PC-3 (cell line): ENCODE data around the gene MR1. TPM values are rescaled to one million over a fixed set of nuclear protein-coding genes. Genes with fewer than 3 reads are reported as not detected.
"Not testable (repeated sequence)": the region's sequence is repeated elsewhere in the genome, so short reads cannot be mapped to it uniquely, and the experiment has no call there.

Experiments
- ATAC-seq: fragments of 200-7000 bp; cut with Tn5 transposase; 2 replicates; pipeline ENCODE4 v1.9.1; 2020; ENCODE audit warnings: mild to moderate bottlenecking, moderate library complexity
- BruUV-seq: library from RNA; stranded (reverse); fragments of 400-500 nt; replicated peaks from 2 replicates; lab custom pipeline; 2021; lab: Mats Ljungman, UMichigan
- CTCF ChIA-PET: fragments of 300-600 bp; sonication (Branson Sonifier 250); formaldehyde crosslinking; loops from one replicate; lab custom pipeline; 2022; ENCODE audit warnings: antibody characterized with exemption; lab: Charles Lee
- POLR2A ChIA-PET: fragments of 300-600 bp; sonication (Branson Sonifier 250); formaldehyde crosslinking; loops from one replicate; lab custom pipeline; 2022; ENCODE audit warnings: antibody characterized with exemption; ENCODE audit not compliant: unreplicated experiment; lab: Charles Lee
- DNase-seq: peaks from one replicate; pipeline ENCODE4 v3.0.0-alpha.2; 2015
- H2AFZ ChIP-seq: fragments of 300-600 bp; sonication (generic); 2 replicates; pipeline ENCODE4 v1.6.0; 2016; ENCODE audit warnings: antibody characterized with exemption, low read length
- H3F3A ChIP-seq: fragments of 300-600 bp; sonication (generic); one replicate; pipeline ENCODE4 v1.6.0; 2017; ENCODE audit warnings: antibody characterized with exemption, low read length, control low read depth, mild to moderate bottlenecking; ENCODE audit not compliant: unreplicated experiment
- H3K27ac ChIP-seq: fragments of 300-600 bp; sonication (generic); 2 replicates; pipeline ENCODE4 v1.5.1; 2016; ENCODE audit warnings: mild to moderate bottlenecking, low read length
- H3K27me3 ChIP-seq: fragments of 300-600 bp; sonication (generic); 2 replicates; pipeline ENCODE4 v1.6.1; 2016; ENCODE audit warnings: low read length, mixed read lengths
- H3K36me3 ChIP-seq: fragments of 300-600 bp; sonication (generic); 2 replicates; pipeline ENCODE4 v1.6.1; 2016; ENCODE audit warnings: low read depth, mixed run types, low read length, mixed read lengths
- H3K4me1 ChIP-seq: fragments of 300-600 bp; sonication (generic); 2 replicates; pipeline ENCODE4 v1.5.1; 2016; ENCODE audit warnings: low read length; ENCODE audit not compliant: insufficient read depth
- H3K4me2 ChIP-seq: fragments of 300-600 bp; sonication (generic); 2 replicates; pipeline ENCODE4 v1.6.0; 2016; ENCODE audit warnings: low read length
- H3K4me3 ChIP-seq: fragments of 300-600 bp; sonication (generic); 2 replicates; pipeline ENCODE4 v1.5.1; 2016; ENCODE audit warnings: mild to moderate bottlenecking, low read length, mixed read lengths
- H3K79me2 ChIP-seq: fragments of 300-600 bp; sonication (generic); 2 replicates; pipeline ENCODE4 v1.6.1; 2017; ENCODE audit warnings: low read length, mixed read lengths
- H3K9ac ChIP-seq: fragments of 300-600 bp; sonication (generic); 2 replicates; pipeline ENCODE4 v1.6.0; 2016; ENCODE audit warnings: mild to moderate bottlenecking, low read length
- H3K9me2 ChIP-seq: fragments of 300-600 bp; sonication (generic); replicated peaks from 2 replicates; pipeline ENCODE4 v1.6.1; 2016; ENCODE audit warnings: mixed run types, low read length, mixed read lengths
- H3K9me3 ChIP-seq: fragments of 300-600 bp; sonication (generic); 2 replicates; pipeline ENCODE4 v1.6.1; 2016; ENCODE audit warnings: low read length, mixed read lengths
- H4K20me1 ChIP-seq: fragments of 300-600 bp; sonication (generic); 2 replicates; pipeline ENCODE4 v1.6.1; 2016; ENCODE audit warnings: low read length, mixed read lengths
- EZH2 ChIP-seq: fragments of 300-600 bp; sonication (generic); IDR thresholded peaks from one replicate; pipeline ENCODE4 v1.6.1; 2017; ENCODE audit warnings: antibody characterized with exemption, mild to moderate bottlenecking, low read length; ENCODE audit not compliant: unreplicated experiment
- EZH2phosphoT487 ChIP-seq: fragments of 300-600 bp; sonication (generic); IDR thresholded peaks from 2 replicates; pipeline ENCODE4 v1.6.1; 2018; ENCODE audit warnings: mild to moderate bottlenecking, antibody characterized with exemption, low read length, borderline replicate concordance
- intact Hi-C: fragments of 100-400 bp; cut with micrococcal nuclease; formaldehyde crosslinking; loops from 2 replicates; pipeline ENCODE4 v1.9.0; 2023
- total RNA-seq: library from RNA; depleted of rRNA; stranded (reverse); fragments of >200 nt; gene quantifications from 2 replicates; pipeline ENCODE4 v1.2.3, GENCODE V29; 2014
- TF ChIP-seq, protein P1 (sequence below): fragments of 300-600 bp; sonication (generic); conservative IDR thresholded peaks from 2 replicates; pipeline ENCODE4 v1.5.1; 2017; ENCODE audit warnings: antibody characterized with exemption, low read depth, mild to moderate bottlenecking, low read length

MR1 gene
- total RNA-seq, 1 experiment from 2014 or later: 3.4 TPM

DNA sequence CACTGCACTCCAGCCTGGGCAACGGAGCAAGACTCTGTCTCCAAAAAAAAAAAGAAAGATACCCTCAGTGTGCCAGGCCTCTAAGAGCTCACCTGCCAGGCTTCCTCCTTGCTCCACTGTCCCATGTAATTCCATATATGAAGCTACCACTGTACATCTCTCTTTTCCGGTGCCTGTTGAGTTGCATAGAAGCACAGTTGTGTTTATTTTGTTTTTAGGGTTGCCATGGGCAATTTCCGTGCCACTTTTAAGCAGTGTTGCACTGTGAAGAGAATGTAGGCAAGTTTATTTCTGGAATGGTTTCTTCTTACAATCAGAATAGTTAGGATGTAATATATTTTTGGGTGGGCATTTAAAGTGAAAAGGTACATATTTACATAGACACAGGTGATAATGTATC, 23.3 kb downstream of the MR1 start:
- no peaks in the 10 kb centered on the region for H3K36me3 ChIP-seq
- ChIA-PET CTCF (no interaction called here), POLR2A (no interaction called here)
- no peaks in the 10 kb centered on the region for H3K27me3 ChIP-seq
- no peak overlapping the region for H3K9ac ChIP-seq
- intact Hi-C loops: no loop called here
- ATAC-seq (no peak), DNase-seq (no peak)
- H3F3A ChIP-seq: no peaks in the 10 kb centered on the region
- H4K20me1 ChIP-seq: no peaks in the 10 kb centered on the region
- H3K4me1 ChIP-seq: no peaks in the 10 kb centered on the region
- H3K9me3 ChIP-seq: no peaks in the 10 kb centered on the region
- TF ChIP-seq, protein P1, sequence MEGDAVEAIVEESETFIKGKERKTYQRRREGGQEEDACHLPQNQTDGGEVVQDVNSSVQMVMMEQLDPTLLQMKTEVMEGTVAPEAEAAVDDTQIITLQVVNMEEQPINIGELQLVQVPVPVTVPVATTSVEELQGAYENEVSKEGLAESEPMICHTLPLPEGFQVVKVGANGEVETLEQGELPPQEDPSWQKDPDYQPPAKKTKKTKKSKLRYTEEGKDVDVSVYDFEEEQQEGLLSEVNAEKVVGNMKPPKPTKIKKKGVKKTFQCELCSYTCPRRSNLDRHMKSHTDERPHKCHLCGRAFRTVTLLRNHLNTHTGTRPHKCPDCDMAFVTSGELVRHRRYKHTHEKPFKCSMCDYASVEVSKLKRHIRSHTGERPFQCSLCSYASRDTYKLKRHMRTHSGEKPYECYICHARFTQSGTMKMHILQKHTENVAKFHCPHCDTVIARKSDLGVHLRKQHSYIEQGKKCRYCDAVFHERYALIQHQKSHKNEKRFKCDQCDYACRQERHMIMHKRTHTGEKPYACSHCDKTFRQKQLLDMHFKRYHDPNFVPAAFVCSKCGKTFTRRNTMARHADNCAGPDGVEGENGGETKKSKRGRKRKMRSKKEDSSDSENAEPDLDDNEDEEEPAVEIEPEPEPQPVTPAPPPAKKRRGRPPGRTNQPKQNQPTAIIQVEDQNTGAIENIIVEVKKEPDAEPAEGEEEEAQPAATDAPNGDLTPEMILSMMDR: no peak
- no peak for TF ChIP-seq EZH2phosphoT487
- no peak for TF ChIP-seq EZH2
- no peak overlapping the region for H3K27ac ChIP-seq
- no peak overlapping the region for H3K4me3 ChIP-seq
- no peak overlapping the region for H2AFZ ChIP-seq
- no TSS peak for BruUV-seq
- H3K79me2 ChIP-seq: no peaks in the 10 kb centered on the region
- no peaks in the 10 kb centered on the region for H3K9me2 ChIP-seq
- H3K4me2 ChIP-seq: no peak overlapping the region

DNA sequence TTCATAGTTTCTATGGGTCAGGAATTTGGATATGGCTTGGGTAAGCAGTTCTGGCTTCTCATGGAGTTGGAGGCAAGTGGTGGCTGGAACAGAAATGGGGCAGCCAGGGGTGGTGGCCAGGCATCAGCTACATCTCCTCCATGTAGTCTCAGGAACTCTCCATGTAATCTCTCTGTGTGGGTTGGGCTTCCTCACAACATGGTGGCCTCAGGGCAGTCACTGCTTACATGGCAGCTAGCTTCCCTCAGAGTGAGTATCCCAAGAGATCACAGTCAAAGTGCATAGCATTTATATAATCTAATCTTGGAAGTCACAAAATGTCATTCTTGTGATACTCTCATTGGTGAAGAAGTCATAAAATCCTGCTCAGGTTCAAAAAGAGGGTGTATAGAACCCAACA, 25.7 kb downstream of the MR1 start:
- TF ChIP-seq EZH2 (no peak), EZH2phosphoT487 (no peak)
- TF ChIP-seq, protein P1: no peak
- ChIA-PET CTCF (no interaction called here), POLR2A (no interaction called here)
- ATAC-seq (no peak), DNase-seq (no peak)
- Histone ChIP-seq H3K27ac (no peak overlapping the region), H3K4me3 (no peak overlapping the region), H2AFZ (no peak overlapping the region), H3K9me2 (no peaks in the 10 kb centered on the region), H3K9ac (no peak overlapping the region), H3K36me3 (no peaks in the 10 kb centered on the region), H3K4me2 (no peak overlapping the region), H3F3A (no peaks in the 10 kb centered on the region), H4K20me1 (no peaks in the 10 kb centered on the region), H3K79me2 (no peaks in the 10 kb centered on the region), H3K27me3 (no peaks in the 10 kb centered on the region), H3K4me1 (no peaks in the 10 kb centered on the region), H3K9me3 (no peaks in the 10 kb centered on the region)
- no TSS peak for BruUV-seq
- intact Hi-C loops: no loop called here

DNA sequence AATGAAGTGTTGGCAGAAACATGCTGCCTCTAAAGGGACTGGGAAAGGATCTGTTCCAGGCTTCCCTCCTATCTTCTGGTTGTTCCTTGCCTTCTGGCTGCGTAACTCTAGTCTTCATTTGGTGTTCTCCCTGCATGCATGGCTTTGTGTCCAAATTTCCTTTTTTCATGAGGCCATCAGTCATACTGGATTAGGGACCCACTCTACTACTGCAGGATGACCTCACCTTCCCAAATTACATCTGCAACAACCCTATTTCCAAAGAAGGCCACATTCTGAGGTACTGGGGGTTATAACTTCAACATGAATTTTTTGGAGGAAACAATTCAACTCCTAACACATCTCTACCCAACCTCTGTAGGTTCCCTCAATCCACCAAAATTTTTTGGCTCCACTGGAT, 26.3 kb downstream of the MR1 start:
- H2AFZ ChIP-seq: no peak overlapping the region
- CTCF ChIA-PET: no interaction called here
- H3K4me3 ChIP-seq: no peak overlapping the region
- H3K9me2 ChIP-seq: no peaks in the 10 kb centered on the region
- H4K20me1 ChIP-seq: no peaks in the 10 kb centered on the region
- H3F3A ChIP-seq: no peaks in the 10 kb centered on the region
- no peak overlapping the region for H3K9ac ChIP-seq
- POLR2A ChIA-PET: no interaction called here
- no peaks in the 10 kb centered on the region for H3K4me1 ChIP-seq
- H3K79me2 ChIP-seq: no peaks in the 10 kb centered on the region
- ATAC-seq (no peak), DNase-seq (no peak)
- no peak overlapping the region for H3K27ac ChIP-seq
- no TSS peak for BruUV-seq
- no peak overlapping the region for H3K4me2 ChIP-seq
- intact Hi-C loops: no loop called here
- H3K9me3 ChIP-seq: no peaks in the 10 kb centered on the region
- no peaks in the 10 kb centered on the region for H3K36me3 ChIP-seq
- TF ChIP-seq, protein P1: no peak
- no peak for TF ChIP-seq EZH2
- no peak for TF ChIP-seq EZH2phosphoT487
- H3K27me3 ChIP-seq: no peaks in the 10 kb centered on the region

DNA sequence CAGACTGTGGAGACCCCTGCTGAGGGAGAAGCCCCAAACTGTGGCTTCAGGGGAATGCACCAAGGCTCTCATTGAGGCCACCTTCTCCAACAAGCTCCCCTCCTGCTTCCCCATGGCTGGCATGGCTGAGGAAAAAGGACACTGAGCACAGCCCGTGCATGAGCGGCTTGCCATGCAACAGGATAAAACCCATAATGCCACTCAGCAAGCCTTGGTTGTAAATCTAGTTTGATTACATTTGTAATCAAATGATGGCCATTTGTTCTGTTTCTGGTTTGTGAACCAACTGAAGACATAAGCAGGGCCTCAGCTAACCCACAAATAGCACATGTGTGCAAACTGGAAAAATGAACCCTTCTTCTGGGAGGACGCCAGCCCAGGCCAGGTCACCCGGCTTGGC, 27.2 kb downstream of the MR1 start:
- H3K27me3 ChIP-seq, DNase-seq, H2AFZ ChIP-seq, H3F3A ChIP-seq, H3K4me1 ChIP-seq, H3K9ac ChIP-seq, CTCF ChIA-PET, H3K4me2 ChIP-seq, ATAC-seq, BruUV-seq, H3K36me3 ChIP-seq, H3K9me3 ChIP-seq, H4K20me1 ChIP-seq, POLR2A ChIA-PET, H3K4me3 ChIP-seq, H3K27ac ChIP-seq, intact Hi-C loops, H3K79me2 ChIP-seq, H3K9me2 ChIP-seq: not testable (repeated sequence)
